Neural cell (in vitro differentiated cells): Measurements from ENCODE around the gene ANKS1B. TPM values are rescaled to one million over a fixed set of nuclear protein-coding genes. Genes with fewer than 3 reads are reported as not detected.

Experiments used
- H2AFZ ChIP-seq: fragments of 200-600, 300-800 bp; sonication (generic), shearing (Covaris generic); 2 replicates; pipeline ENCODE4 v1.6.0; 2014; ENCODE audit warnings: low read depth, mild to moderate bottlenecking, antibody characterized with exemption, low read length, moderate library complexity
- H3F3A ChIP-seq: fragments of 200-600 bp; shearing (Covaris generic); 2 replicates; pipeline ENCODE4 v1.6.1; 2016; ENCODE audit warnings: mild to moderate bottlenecking, moderate library complexity, mixed read lengths, antibody characterized with exemption, low read length; ENCODE audit not compliant: insufficient read depth, poor library complexity, severe bottlenecking
- H3K27ac ChIP-seq: fragments of 200-600, 300-800 bp; sonication (generic), shearing (Covaris generic); 2 replicates; pipeline ENCODE4 v1.5.1; 2014; ENCODE audit warnings: mild to moderate bottlenecking, low read length, moderate library complexity
- H3K27me3 ChIP-seq: fragments of 300-800, 200-600 bp; sonication (generic), shearing (Covaris generic); 2 replicates; pipeline ENCODE4 v1.6.0; 2014; ENCODE audit warnings: mild to moderate bottlenecking, low read depth, low read length, moderate library complexity; ENCODE audit not compliant: insufficient read depth
- H3K36me3 ChIP-seq: fragments of 300-800, 200-600 bp; sonication (generic), shearing (Covaris generic); 2 replicates; pipeline ENCODE4 v1.5.1; 2014; ENCODE audit warnings: mild to moderate bottlenecking, antibody characterized with exemption, low read length, moderate library complexity; ENCODE audit not compliant: insufficient read depth
- H3K4me2 ChIP-seq: fragments of 300-800, 200-600 bp; sonication (generic), shearing (Covaris generic); 2 replicates; pipeline ENCODE4 v1.6.0; 2014; ENCODE audit warnings: mild to moderate bottlenecking, low read length
- H3K4me3 ChIP-seq: fragments of 300-800, 200-600 bp; sonication (generic), shearing (Covaris generic); 2 replicates; pipeline ENCODE4 v1.5.1; 2014; ENCODE audit warnings: mild to moderate bottlenecking, low read length, moderate library complexity
- H3K79me2 ChIP-seq: fragments of 200-600 bp; shearing (Covaris generic); replicated peaks from 2 replicates; pipeline ENCODE4 v1.6.0; 2014; ENCODE audit warnings: mild to moderate bottlenecking, low read length, moderate library complexity; ENCODE audit not compliant: insufficient read depth
- H3K9ac ChIP-seq: fragments of 300-800, 200-600 bp; sonication (generic), shearing (Covaris generic); 2 replicates; pipeline ENCODE4 v1.6.1; 2016; ENCODE audit warnings: mild to moderate bottlenecking, low read length, mixed read lengths
- H3K9me2 ChIP-seq: fragments of 200-600 bp; shearing (Covaris generic); 2 replicates; pipeline ENCODE4 v1.6.1; 2016; ENCODE audit warnings: mild to moderate bottlenecking, low read length, mixed read lengths; ENCODE audit not compliant: insufficient read depth
- H3K9me3 ChIP-seq: fragments of 200-600, 300-800 bp; sonication (generic), shearing (Covaris generic); 2 replicates; pipeline ENCODE4 v1.6.1; 2016; ENCODE audit warnings: mild to moderate bottlenecking, mixed run types, low read length, moderate library complexity, mixed read lengths
- H4K20me1 ChIP-seq: fragments of 200-600 bp; shearing (Covaris generic); 2 replicates; pipeline ENCODE4 v1.6.1; 2016; ENCODE audit warnings: mild to moderate bottlenecking, mixed run types; ENCODE audit not compliant: insufficient read depth
- EP300 ChIP-seq: fragments of 450-650 bp; conservative IDR thresholded peaks from 2 replicates; pipeline ENCODE4 v1.6.1; 2014; ENCODE audit warnings: antibody characterized with exemption, mild to moderate bottlenecking, moderate library complexity; ENCODE audit not compliant: poor library complexity, severe bottlenecking
- EZH2 ChIP-seq: fragments of 200-600, 300-800 bp; shearing (Covaris generic), sonication (generic); IDR thresholded peaks from 2 replicates; pipeline ENCODE4 v1.6.1; 2014; ENCODE audit warnings: antibody characterized with exemption, low read length, borderline replicate concordance, mild to moderate bottlenecking; ENCODE audit not compliant: insufficient read depth, poor library complexity, severe bottlenecking
- MXI1 ChIP-seq: fragments of 450-650 bp; conservative IDR thresholded peaks from 2 replicates; pipeline ENCODE4 v1.6.1; 2014; ENCODE audit warnings: antibody characterized with exemption, mild to moderate bottlenecking; ENCODE audit not compliant: poor library complexity, severe bottlenecking
- POLR2AphosphoS5 ChIP-seq: IDR thresholded peaks from 2 replicates; pipeline ENCODE4 v1.6.1; 2012
- RAD21 ChIP-seq: fragments of 450-650 bp; conservative IDR thresholded peaks from 2 replicates; pipeline ENCODE4 v1.6.1; 2014; ENCODE audit warnings: antibody characterized with exemption, mild to moderate bottlenecking, moderate library complexity
- SMC3 ChIP-seq: fragments of 450-650 bp; conservative IDR thresholded peaks from 2 replicates; pipeline ENCODE4 v1.6.1; 2014; ENCODE audit warnings: antibody characterized with exemption, mild to moderate bottlenecking, moderate library complexity; ENCODE audit not compliant: poor library complexity
- TAF1 ChIP-seq: IDR thresholded peaks from 2 replicates; pipeline ENCODE4 v1.6.1; 2012; ENCODE audit warnings: low read depth
- polyA plus RNA-seq: library from polyadenylated mRNA; depleted of rRNA; stranded (reverse); fragments of >200 nt; gene quantifications from 2 replicates; pipeline ENCODE4 v1.2.3, GENCODE V29; 2014
- TF ChIP-seq, protein P1 (sequence below): fragments of 450-650 bp; IDR thresholded peaks from 2 replicates; pipeline ENCODE4 v1.5.1; 2014; ENCODE audit warnings: antibody characterized with exemption, mild to moderate bottlenecking, moderate library complexity; ENCODE audit not compliant: poor library complexity, severe bottlenecking
- TF ChIP-seq, protein P2 (sequence below): IDR thresholded peaks from 2 replicates; pipeline ENCODE4 v1.6.1; 2012; ENCODE audit warnings: borderline replicate concordance

ANKS1B gene
- polyA plus RNA-seq, 1 donor from 2014 or later, result 65.6 TPM

DNA sequence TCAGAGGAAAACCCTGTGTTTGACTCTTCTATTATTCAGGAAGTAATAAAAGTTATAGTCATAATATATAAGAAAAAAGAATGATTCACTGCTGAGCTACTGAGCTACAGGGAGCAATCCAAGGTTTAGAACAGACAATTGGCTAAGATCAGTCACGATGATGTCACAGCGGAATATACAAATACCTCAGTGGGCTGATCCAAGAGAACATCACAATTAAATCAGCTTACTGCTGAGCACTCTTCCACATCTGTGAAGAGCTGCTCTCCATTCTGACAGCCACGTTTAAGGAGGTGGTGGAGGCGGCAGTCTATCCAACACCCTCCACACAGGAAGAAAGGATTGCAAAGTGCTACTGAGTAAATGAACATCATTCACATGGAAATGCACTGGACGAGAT is 1068.6 kb downstream of the ANKS1B start:
- H3K79me2 ChIP-seq, result no peaks in the 10 kb centered on the region
- peak overlapping the region; percentile 60 for H3K27ac ChIP-seq
- no peaks in the 10 kb centered on the region for H4K20me1 ChIP-seq
- H3K4me3 ChIP-seq, result peak overlapping the region; percentile 32
- no peaks in the 10 kb centered on the region for H3K27me3 ChIP-seq
- H3K9ac ChIP-seq, result no peak overlapping the region
- no peaks in the 10 kb centered on the region for H3K36me3 ChIP-seq
- no peak overlapping the region for H2AFZ ChIP-seq
- H3K9me2 ChIP-seq, result no peaks in the 10 kb centered on the region
- H3K9me3 ChIP-seq, result no peaks in the 10 kb centered on the region
- H3K4me2 ChIP-seq, result no peak overlapping the region
- no peaks in the 10 kb centered on the region for H3F3A ChIP-seq
- no peak for TF ChIP-seq EZH2
- no peak for TF ChIP-seq EP300
- TF ChIP-seq TAF1, result no peak
- TF ChIP-seq, protein P1, sequence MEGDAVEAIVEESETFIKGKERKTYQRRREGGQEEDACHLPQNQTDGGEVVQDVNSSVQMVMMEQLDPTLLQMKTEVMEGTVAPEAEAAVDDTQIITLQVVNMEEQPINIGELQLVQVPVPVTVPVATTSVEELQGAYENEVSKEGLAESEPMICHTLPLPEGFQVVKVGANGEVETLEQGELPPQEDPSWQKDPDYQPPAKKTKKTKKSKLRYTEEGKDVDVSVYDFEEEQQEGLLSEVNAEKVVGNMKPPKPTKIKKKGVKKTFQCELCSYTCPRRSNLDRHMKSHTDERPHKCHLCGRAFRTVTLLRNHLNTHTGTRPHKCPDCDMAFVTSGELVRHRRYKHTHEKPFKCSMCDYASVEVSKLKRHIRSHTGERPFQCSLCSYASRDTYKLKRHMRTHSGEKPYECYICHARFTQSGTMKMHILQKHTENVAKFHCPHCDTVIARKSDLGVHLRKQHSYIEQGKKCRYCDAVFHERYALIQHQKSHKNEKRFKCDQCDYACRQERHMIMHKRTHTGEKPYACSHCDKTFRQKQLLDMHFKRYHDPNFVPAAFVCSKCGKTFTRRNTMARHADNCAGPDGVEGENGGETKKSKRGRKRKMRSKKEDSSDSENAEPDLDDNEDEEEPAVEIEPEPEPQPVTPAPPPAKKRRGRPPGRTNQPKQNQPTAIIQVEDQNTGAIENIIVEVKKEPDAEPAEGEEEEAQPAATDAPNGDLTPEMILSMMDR, result no peak
- TF ChIP-seq POLR2AphosphoS5, result peak; percentile 21

DNA sequence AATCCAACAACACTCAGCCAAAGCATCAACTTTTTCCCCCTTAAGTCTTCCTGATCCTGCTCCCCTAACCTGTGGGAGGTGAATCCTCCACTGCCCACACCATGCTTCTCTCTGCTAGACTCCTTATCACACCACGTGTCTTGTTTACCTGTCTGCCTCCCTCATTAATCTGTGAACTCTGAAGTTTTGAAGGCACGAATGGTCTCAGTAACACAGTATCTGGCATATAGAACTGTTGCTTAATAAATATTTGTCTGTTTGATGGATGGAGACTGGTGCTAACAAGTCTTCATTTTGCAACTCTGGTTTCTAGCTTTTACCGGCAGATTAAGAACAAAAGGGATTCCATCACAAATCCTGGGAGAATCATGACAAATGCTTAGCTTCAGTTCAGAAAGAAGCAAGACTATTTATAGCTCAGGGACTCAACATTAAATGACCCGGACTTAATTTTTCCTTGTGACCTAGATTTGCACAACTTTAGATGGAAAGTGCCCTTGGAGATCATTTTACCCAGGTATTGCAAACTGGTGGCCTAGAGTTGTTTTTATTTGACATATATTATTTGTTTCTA is 1072.2 kb downstream of the ANKS1B start:
- H3K36me3 ChIP-seq, result no peaks in the 10 kb centered on the region
- H3K79me2 ChIP-seq, result no peaks in the 10 kb centered on the region
- no peak for TF ChIP-seq RAD21
- TF ChIP-seq SMC3, result no peak
- no peak for TF ChIP-seq MXI1
- no peak for TF ChIP-seq TAF1
- TF ChIP-seq, protein P1, result no peak
- no peak for TF ChIP-seq POLR2AphosphoS5
- no peak for TF ChIP-seq EP300
- TF ChIP-seq, protein P2, sequence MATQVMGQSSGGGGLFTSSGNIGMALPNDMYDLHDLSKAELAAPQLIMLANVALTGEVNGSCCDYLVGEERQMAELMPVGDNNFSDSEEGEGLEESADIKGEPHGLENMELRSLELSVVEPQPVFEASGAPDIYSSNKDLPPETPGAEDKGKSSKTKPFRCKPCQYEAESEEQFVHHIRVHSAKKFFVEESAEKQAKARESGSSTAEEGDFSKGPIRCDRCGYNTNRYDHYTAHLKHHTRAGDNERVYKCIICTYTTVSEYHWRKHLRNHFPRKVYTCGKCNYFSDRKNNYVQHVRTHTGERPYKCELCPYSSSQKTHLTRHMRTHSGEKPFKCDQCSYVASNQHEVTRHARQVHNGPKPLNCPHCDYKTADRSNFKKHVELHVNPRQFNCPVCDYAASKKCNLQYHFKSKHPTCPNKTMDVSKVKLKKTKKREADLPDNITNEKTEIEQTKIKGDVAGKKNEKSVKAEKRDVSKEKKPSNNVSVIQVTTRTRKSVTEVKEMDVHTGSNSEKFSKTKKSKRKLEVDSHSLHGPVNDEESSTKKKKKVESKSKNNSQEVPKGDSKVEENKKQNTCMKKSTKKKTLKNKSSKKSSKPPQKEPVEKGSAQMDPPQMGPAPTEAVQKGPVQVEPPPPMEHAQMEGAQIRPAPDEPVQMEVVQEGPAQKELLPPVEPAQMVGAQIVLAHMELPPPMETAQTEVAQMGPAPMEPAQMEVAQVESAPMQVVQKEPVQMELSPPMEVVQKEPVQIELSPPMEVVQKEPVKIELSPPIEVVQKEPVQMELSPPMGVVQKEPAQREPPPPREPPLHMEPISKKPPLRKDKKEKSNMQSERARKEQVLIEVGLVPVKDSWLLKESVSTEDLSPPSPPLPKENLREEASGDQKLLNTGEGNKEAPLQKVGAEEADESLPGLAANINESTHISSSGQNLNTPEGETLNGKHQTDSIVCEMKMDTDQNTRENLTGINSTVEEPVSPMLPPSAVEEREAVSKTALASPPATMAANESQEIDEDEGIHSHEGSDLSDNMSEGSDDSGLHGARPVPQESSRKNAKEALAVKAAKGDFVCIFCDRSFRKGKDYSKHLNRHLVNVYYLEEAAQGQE, result no peak
- TF ChIP-seq EZH2, result no peak
- no peaks in the 10 kb centered on the region for H3K9me3 ChIP-seq
- no peak overlapping the region for H3K9ac ChIP-seq
- H3F3A ChIP-seq, result no peaks in the 10 kb centered on the region
- no peak overlapping the region for H2AFZ ChIP-seq
- no peak overlapping the region for H3K4me2 ChIP-seq
- H3K4me3 ChIP-seq, result no peak overlapping the region
- no peaks in the 10 kb centered on the region for H3K27me3 ChIP-seq
- H4K20me1 ChIP-seq, result no peaks in the 10 kb centered on the region
- H3K27ac ChIP-seq, result no peak overlapping the region
- no peaks in the 10 kb centered on the region for H3K9me2 ChIP-seq
